GM21529 (cell line): ENCODE results near the gene C16orf96.

Experiments used
- ATAC-seq: cut with Tn5 transposase; IDR thresholded peaks from one replicate; pipeline ENCODE4 v1.9.1; 2021; ENCODE audit not compliant: unreplicated experiment

C16orf96 gene

GRCh38 chr16:4599545-4599944 is 43.4 kb downstream of the C16orf96 start:
- ATAC-seq: no peak

DNA sequence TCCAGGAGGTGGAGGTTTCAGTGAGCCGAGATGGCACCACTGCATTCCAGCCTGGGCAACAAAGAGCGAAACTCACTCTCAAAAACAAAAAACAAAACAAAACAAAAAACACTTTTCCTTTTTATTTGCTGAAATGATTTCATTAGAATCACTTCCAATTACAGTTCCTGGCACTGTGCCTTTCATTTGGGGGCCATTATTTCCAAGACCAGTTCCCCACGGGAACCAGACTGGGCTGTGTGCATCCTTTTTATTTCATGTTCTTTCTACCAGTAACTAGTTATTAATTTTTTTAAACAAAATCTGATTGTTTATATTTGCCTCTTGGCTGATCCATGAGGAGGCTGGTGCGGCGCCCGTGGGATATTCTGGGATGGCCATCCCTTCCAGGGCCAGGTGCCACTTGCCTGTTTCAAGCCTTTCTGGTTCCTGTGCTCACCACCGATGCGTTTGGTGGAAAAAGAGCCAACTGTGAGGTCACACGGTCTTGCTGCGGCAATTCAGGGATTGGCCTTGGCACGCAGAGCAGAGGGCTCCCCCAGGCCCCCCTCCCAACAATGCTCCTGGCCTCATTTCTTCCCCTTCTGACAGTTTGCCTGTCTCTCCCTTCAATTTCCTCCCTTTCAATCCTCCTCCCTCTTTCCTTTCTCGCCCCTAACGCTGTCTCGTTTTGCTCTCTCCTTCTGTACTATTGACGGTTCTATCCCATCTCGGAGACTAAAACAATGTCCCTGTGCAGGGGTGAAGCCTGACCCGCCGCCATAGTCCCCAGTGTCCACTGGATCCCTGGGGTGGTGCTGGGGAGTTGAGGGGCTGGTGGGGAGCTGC is 45.1 kb downstream of the C16orf96 start:
- no peak for ATAC-seq

- ATAC-seq: no peak
These were observed 45.7 kb downstream of the C16orf96 start for GRCh38 chr16:4601864-4602186.

DNA sequence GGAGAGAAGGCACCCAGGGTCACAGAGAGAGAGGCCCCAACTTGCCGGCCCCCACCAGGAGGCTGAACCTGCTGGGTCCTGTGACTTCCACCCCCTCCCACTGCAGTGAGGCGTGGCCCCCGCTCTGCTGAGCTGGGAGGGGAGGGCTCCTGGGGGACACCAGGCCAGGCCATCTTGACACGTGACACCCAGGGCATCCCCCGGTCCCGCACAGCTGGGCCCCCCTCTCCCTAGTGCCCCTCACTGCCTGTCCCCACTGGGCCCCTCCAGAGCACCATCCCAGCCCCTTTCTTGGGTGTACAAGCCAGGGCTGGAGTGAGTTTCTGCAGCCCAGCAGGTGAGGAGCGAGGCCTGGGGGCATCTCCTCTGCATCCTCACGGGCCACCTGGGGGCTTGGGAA is 46.2 kb downstream of the C16orf96 start:
- no peak for ATAC-seq

DNA sequence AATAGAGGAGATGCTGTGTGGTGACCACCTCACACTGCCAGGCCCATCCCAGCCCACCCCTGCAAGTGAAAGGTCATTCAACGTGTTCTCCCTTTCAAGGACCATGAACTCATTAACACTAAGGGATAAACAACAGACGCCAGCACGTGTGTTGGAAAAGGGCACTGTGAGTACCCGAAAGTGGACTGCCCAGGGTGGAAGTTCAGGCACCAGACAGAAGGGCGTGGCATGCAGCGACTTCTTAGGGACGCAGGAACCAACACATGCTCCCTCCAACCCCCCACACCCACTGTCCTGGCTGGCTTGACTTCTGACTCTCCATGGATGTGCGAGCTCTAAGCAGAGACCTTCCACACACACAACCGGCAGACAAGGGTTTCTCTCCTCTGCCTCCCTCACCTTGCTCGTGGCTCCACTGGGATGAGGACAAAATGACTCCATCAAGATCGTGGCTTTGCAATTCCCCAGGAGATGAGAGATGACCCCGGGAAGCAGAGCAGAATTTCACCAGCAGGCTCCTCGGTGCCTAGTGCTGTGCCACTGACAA is 47.6 kb downstream of the C16orf96 start:
- ATAC-seq: no peak

DNA sequence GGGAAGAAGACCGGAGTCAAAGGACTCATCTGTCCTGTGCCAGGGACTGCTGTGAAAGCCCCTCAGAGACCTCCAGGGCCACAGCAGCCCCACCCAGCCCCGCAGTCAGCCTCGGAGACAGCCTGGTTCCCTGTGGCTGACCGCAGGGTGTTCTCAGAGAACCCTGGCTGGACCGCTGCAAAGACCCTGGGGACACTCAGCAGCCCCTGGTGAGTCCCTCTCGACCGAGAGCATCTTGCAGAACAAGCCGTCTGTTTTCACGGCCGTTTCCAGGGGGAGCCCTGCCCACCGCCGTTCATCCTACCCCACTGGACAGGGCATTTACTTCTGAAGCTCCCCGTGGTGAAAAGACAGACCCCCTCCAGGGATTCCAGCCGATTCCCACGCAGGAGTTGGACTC is 48.3 kb downstream of the C16orf96 start:
- no peak for ATAC-seq

DNA sequence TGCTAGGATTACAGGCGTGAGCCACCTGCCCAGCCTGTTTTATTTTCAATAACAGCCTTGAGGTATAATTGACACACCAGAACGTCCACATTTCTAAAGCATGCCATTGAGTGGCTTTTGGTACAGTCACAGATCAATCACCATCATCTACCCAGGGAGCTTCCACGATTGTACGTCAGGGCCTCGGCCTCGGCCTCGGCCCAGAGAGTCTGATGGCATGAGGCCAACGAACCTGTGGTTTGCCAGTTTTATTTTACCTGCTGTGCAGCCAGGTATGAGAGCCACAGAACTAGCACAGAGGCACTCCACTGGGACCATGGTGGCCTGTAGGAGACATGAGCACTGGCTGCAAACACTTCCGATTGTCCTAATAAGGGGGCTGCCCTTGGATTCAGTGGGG is 50.2 kb downstream of the C16orf96 start:
- no peak for ATAC-seq

DNA sequence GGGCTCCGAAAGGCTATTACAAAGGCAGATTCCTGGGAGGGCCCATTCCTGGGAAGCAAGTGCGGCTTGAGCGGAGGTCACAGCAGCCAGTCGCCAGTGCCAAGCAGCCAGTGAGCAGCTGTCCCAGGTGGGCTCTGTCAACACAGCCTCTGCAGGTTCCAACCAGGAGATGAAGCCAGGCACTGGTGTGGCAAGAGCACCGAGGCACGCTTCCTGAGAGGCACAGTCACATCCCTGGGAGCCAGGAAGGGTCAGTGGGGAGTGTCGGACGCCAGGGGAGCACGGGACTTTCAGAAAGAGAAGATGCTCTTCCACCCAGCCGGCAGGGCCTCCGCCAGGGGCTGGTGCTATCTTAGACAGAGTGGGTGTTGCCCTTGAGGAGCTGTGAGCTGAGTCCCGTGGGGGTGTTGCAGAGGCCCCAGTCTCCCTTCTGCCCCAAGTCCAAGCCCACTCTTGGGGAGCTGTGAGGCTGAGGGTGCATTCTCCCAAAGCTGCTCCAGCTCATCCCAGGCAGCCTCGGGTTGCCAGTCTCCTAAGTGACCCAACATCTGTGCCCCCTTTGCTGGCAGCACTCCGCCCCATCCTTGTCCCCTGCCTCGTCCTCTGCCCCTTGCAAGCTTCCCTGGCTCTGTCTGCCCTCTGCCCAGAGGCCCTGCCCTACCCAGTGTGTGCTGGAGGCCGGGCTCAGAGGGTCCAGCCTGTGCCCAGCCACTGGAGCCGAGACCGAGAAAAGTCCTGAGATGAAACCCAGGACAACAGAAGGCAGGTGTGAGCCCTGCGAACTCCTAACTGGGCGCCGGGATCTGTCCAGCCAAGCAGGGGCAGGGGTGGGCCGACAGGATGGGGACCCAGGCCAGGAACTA is 51.9 kb downstream of the C16orf96 start:
- no peak for ATAC-seq

DNA sequence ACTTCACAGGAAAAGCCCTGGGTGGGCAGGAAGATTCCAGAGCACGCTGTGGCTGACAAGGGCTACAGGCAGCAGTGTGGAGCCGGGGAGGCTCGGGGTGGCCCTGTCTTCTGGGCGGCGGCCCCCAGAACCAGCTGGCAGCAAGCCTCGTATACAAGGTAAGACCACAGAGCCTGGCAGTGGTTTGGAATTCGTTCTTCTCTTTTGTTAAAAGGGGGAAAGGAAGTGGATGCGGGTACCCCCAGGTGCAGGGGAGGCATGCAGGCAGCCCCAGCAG is 52.5 kb downstream of the C16orf96 start:
- no peak for ATAC-seq

DNA sequence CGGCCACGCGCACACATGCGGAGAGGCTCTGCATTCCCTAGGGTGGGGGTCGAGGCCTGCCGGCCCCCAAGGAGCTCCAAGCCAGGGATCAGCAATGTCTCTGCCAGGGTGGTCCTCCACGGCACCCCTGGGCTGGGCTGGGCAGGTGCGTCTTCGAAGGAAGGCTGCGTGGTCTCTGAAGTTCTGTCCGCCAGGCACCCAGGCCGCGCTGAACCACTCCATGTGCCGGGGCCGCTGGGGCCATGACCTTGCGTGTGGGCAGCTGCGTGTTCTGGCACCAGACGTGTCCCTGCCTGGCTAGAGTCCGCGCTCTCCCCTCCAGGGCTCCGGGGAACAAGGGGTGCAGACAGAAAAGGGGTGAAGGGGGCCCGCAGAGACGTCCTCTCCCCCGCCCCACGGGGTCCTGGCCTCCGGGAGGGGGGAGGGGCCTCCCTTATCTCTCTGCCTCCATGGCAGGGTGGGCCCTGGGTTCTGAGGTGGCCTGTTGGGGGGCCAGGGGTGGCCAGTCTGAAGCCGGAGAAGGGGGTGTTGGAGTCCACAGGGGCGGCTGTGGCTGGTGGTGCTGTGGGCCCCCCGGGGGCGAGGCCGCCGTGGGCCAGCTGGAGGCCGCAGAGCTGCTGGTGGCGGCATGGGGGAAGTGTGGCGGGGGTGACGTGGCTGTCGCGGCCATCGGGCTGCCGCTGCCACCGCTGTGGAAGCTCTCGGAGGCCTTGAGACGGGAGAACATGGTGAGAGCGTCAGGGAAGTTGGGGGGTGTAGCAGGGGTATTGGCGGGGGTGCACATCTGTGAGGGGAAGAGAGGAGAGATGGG is 53.3 kb downstream of the C16orf96 start:
- no peak for ATAC-seq

GRCh38 chr16:4610011-4611005 is 54.2 kb downstream of the C16orf96 start:
- no peak for ATAC-seq

GRCh38 chr16:4611337-4612021 is 55.3 kb downstream of the C16orf96 start:
- ATAC-seq: no peak

GRCh38 chr16:4612474-4612931 is 56.4 kb downstream of the C16orf96 start:
- no peak for ATAC-seq

DNA sequence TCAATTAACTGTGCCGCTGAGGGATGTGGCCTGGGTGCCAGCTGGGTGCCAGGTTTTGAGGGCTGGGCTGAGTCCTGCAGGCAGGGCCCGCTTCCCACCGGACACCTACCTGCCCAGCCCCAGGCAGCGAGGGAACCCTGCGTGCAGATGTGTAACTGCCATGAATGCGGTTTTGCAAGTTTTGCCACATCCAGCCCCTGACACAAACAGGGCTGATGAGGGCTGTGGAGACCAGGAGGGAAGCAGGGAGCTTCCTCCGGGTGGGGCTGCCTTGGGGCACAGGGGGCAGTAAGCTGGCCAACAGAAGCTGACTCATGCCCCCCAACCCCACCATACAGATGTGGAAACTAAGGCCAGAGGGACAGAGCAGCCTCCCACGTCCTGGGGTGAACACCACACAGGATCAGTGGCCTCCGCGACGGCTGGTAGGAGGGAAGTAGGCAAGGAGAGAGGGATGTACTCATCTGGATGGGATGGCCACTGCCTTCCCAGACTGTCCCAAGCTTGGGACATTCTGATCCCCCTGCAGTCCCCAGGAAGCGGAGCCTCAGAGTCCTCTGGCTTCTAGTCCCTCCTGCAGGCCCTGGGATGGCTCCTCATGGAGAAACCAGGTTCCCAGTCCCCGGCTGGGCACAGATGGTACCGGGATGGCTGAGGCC is 57.0 kb downstream of the C16orf96 start:
- ATAC-seq: no peak

DNA sequence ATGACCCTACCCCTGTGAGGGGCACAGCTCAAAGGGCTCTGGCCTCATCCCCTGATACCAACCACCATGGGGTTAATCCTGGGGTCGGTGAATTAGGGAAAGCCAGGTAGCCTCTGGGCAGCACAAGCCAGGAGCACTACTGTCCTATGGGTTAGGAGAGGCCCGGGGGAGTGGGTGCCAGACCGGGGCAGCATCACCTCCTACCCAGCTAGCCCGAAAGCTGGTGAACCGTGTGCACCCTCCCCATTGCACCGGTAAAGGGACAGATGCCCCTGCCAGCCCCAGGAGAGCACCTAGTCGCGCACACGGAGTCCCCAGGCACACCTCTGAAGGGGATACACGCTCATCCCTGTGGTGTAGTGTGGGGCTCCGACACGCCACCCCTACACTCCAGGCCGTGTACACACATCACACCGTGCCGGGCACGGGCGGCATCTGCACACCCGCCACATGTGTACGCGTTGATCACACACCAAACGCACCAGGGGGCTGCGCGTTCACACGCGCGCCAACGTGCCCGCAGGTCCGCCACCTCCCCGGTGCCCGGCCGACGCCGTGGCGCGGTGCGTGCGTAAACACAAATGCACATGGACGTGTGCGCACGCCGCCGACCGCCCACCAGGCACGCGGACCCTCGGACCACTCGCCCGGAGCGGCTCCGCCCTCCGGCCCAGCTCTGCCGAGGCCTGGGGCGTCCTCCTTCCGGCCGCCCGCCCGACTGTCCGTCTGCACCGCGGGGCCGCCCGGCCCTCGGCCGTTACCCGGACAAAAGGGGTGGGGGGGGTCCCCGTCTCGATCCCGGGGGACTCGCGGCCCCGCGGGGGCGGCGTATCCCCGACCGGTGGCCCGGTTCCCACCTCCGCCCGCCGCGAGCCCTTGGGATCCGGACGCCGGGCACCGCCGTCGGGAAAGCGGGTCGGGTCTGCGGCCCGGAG is 57.8 kb downstream of the C16orf96 start:
- no peak for ATAC-seq

- peak; percentile 58 for ATAC-seq
These were observed 58.6 kb downstream of the C16orf96 start, which contains the start of gene UBALD1 for GRCh38 chr16:4614571-4615383. TSS of gene UBALD1 (minus strand) at chr16:4614888. CDS start at chr16:4614797, 91 bp downstream.
